GM12891 (cell line): ENCODE results near the gene RERE.

Experiments used
- PAX5 ChIP-seq: IDR thresholded peaks from 2 replicates; pipeline ENCODE4 v1.6.1; 2011; ENCODE audit warnings: low read length, moderate library complexity, mild to moderate bottlenecking; ENCODE audit not compliant: insufficient read depth, severe bottlenecking
- POLR2A ChIP-seq: IDR thresholded peaks from 2 replicates; pipeline ENCODE4 v1.6.1; 2011; ENCODE audit warnings: low read depth, low read length, control low read depth

- TF ChIP-seq POLR2A (no peak), PAX5 (no peak)
Observed at GRCh38 chr1:8602471-8603219, 214.8 kb downstream of the RERE start.
